GM12892 (cell line): Measurements from ENCODE around the gene GOSR2.

ENCODE experiments used
- POLR2A ChIP-seq: IDR thresholded peaks from 2 replicates; pipeline ENCODE4 v1.6.1; 2011; ENCODE audit warnings: low read depth, low read length, control low read depth
- POLR2AphosphoS5 ChIP-seq: IDR thresholded peaks from 2 replicates; pipeline ENCODE4 v1.6.1; 2011; ENCODE audit warnings: low read depth, low read length, control low read depth

GRCh38 chr17:46935658-46936266 is 12.8 kb downstream of the GOSR2 start:
- TF ChIP-seq POLR2AphosphoS5, result no peak
- no peak for TF ChIP-seq POLR2A
